ENCODE data around the gene BIRC2.
A peak's percentile ranks its signal among the peaks of the same experiment; 100 is the strongest.

Gene BIRC2

DNA sequence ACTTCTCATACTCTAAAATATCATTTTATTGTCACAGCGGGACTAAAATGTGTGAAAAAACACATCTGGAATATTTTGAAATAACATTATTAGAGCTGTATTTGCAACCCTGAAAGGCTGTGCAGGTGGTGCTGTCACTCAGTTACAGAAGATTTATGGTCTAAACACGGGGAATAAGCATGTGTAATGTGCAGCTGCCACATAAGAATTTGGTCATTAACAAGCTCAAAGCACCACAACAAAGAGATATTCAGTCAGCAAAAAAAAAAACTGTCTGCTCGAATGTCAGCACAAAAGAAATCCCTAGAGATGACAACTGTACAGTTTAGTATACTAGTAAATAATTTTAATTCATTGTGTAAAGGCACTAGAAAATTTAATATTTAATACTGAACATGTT lies 74.2 kb downstream of the BIRC2 start:
- TF ChIP-seq, protein P1, sequence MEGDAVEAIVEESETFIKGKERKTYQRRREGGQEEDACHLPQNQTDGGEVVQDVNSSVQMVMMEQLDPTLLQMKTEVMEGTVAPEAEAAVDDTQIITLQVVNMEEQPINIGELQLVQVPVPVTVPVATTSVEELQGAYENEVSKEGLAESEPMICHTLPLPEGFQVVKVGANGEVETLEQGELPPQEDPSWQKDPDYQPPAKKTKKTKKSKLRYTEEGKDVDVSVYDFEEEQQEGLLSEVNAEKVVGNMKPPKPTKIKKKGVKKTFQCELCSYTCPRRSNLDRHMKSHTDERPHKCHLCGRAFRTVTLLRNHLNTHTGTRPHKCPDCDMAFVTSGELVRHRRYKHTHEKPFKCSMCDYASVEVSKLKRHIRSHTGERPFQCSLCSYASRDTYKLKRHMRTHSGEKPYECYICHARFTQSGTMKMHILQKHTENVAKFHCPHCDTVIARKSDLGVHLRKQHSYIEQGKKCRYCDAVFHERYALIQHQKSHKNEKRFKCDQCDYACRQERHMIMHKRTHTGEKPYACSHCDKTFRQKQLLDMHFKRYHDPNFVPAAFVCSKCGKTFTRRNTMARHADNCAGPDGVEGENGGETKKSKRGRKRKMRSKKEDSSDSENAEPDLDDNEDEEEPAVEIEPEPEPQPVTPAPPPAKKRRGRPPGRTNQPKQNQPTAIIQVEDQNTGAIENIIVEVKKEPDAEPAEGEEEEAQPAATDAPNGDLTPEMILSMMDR (IDR thresholded peaks at IDR 0.05; ENCODE audit: low read depth, low read length): no peak
- Histone ChIP-seq H3K27ac (no peak overlapping the region), H3K9me3 (ENCODE audit: severe bottlenecking) (no peaks in the 10 kb centered on the region), H3K36me3 (peaks cover 8% of the 10 kb centered on the region), H3K4me3 (ENCODE audit: low read depth, low read length) (no peak overlapping the region), H3K27me3 (ENCODE audit: insufficient read depth, low read depth, severe bottlenecking) (no peaks in the 10 kb centered on the region)
- no peak for DNase-seq

DNA sequence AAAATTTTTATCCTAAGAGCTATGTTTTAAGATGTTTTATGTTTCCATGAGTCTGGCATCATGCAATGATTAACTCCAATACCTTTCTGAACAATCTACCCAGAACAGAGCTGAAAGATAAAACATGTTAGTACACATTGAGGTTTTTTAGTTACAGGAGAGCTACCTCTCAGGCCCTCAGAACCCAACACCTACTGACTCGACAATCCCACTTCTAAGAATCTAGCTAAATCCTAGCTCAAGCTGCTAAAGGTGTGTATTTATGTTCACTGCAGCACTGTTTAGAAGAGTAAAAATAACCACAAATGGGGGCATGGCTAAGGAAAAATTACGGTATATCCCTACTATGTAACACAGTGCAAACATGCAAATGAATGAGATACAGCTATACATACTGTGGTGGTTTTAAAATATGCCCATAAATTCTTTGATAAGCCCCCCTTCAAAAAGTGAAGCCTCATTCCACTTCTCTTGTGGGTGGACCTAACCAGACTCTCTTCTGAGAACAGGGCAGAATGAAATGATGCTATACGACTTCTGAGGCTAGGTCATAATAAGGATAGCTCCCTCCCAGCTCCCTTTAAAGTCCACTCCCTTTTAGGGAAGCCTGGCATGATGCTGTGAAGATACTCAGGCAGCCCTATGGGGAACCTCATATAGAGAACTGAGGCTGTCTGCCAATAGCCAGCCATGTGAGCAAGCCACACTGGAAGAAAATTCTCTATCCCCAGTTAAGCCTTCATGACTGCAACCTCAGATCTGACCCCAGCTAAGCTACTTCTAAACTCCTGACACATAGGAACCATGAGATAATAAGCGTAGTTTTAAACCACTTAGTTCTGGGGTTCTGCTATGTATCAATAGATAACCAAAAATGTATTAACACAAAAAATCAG lies 76.1 kb downstream of the BIRC2 start:
- H3K27me3 ChIP-seq (ENCODE audit: insufficient read depth, low read depth, severe bottlenecking): no peaks in the 10 kb centered on the region
- peaks cover 8% of the 10 kb centered on the region for H3K36me3 ChIP-seq
- H3K27ac ChIP-seq: peak overlapping the region; percentile 18
- H3K4me3 ChIP-seq (ENCODE audit: low read depth, low read length): no peak overlapping the region
- TF ChIP-seq, protein P1 (IDR thresholded peaks at IDR 0.05; ENCODE audit: low read depth, low read length): no peak
- H3K9me3 ChIP-seq (ENCODE audit: severe bottlenecking): no peaks in the 10 kb centered on the region
- DNase-seq: peak; percentile 35

DNA sequence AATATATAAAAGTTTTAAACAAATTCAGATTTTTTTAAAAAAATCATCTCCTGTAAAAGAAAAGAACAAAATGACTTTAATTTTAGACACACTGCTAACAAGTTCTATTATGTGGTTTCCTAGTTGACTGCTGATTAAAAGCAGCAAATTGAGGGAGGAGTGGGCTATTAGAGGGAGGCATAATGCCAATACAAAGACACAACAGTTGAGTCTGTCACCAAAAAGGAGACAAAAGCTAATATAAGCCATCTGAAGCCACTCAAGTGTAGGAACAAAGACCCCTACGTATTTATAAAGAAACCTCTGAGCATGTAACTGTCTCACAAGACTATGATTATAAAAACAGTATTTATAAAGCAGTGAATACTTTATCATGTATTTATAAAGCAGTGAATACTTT lies 76.9 kb downstream of the BIRC2 start:
- H3K27me3 ChIP-seq (ENCODE audit: insufficient read depth, low read depth, severe bottlenecking): no peaks in the 10 kb centered on the region
- no peak overlapping the region for H3K4me3 ChIP-seq (ENCODE audit: low read depth, low read length)
- no peak overlapping the region for H3K27ac ChIP-seq
- TF ChIP-seq, protein P1 (IDR thresholded peaks at IDR 0.05; ENCODE audit: low read depth, low read length): no peak
- H3K9me3 ChIP-seq (ENCODE audit: severe bottlenecking): no peaks in the 10 kb centered on the region
- H3K36me3 ChIP-seq: peaks cover 3% of the 10 kb centered on the region
- no peak for DNase-seq

DNA sequence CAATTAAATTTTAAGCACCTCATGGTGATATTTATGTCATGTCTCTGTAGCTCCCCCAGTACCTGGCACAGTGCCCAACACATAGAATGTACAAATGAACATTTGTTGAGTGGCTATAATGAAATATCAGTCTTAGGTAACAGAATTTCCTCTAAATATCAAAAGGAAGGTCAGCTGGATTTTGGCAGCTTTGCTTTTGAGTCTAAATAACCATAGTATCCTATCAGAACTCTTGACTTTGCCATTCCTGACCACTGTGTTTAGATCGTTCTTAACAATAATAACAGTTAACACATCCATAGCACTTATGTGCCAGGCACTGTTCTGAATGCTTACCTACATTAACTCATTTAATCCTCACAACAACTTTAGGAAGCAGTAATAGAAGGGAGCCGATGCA lies 79.0 kb downstream of the BIRC2 start:
- TF ChIP-seq, protein P1 (IDR thresholded peaks at IDR 0.05; ENCODE audit: low read depth, low read length): no peak
- no peaks in the 10 kb centered on the region for H3K9me3 ChIP-seq (ENCODE audit: severe bottlenecking)
- DNase-seq: no peak

DNA sequence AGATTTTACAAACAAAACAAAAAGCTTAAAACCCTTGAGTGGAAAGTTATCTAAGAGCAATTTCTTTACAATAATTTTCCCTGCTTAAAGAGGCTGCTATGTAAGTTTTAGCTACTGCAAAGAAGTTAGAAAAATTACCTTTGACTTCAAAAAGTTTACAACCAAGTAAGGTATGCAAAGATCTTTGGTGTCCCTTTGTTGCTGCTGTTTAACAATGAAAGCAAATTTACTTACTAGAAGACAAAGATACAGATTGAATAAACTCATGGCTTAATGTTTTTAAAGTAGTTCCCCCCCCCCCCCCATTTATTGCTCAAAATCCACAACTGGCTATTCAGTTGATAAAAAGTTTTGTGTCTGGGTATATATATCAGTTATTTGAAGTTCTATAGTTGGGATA lies 79.6 kb downstream of the BIRC2 start:
- Histone ChIP-seq H3K9me3 (ENCODE audit: severe bottlenecking) (no peaks in the 10 kb centered on the region), H3K36me3 (peaks cover 6% of the 10 kb centered on the region), H3K27me3 (ENCODE audit: insufficient read depth, low read depth, severe bottlenecking) (no peaks in the 10 kb centered on the region), H3K4me3 (ENCODE audit: low read depth, low read length) (no peak overlapping the region), H3K27ac (no peak overlapping the region)
- no peak for DNase-seq
- TF ChIP-seq, protein P1 (IDR thresholded peaks at IDR 0.05; ENCODE audit: low read depth, low read length): no peak

More for the DNA sequence above, 79.0 kb downstream of the BIRC2 start:
- H3K27me3 ChIP-seq (ENCODE audit: insufficient read depth, low read depth, severe bottlenecking): no peaks in the 10 kb centered on the region
- peaks cover 3% of the 10 kb centered on the region; the same call in 1 of the 2 replicates for H3K36me3 ChIP-seq
- H3K4me3 ChIP-seq (ENCODE audit: low read depth, low read length): no peak overlapping the region
- no peak overlapping the region for H3K27ac ChIP-seq
